ENCODE measurements around the gene UBL3. TPM values are rescaled to one million over a fixed set of nuclear protein-coding genes. Genes with fewer than 3 reads are reported as not detected.

Gene UBL3
- total and polyA plus RNA-seq, 10 of the 15 experiments (the other 5 are each of a cell fraction or from before 2014, with no cell fraction given) = 5.5 to 13.7 (median 10.6) TPM

GRCh38 chr13:29861694-29862110 lies 11.3 kb upstream of the UBL3 start (continued):
- TF ChIP-seq BCL11A (IDR thresholded peaks at IDR 0.05; ENCODE audit: low read depth, low read length) (no peak), ZNF24 (IDR thresholded peaks at IDR 0.05) (no peak), ZNF687 (IDR thresholded peaks at IDR 0.05) (no peak)

GRCh38 chr13:29859971-29860370 lies 9.6 kb upstream of the UBL3 start:
- no TSS peak for BruUV-seq (replicated peaks)
- H3K4me1 ChIP-seq (ENCODE audit: control insufficient read depth, insufficient read depth, low read length) = no peaks in the 10 kb centered on the region
- no peaks in the 10 kb centered on the region; a peak in 1 of 4 replicates for H3K27me3 ChIP-seq (replicated peaks in 1 of 2; ENCODE audit: control insufficient read depth in 2 of 2, insufficient read depth in 2 of 2, low read length in 1 of 2)
- SMC1A ChIA-PET (ENCODE audit: uncharacterized antibody, unreplicated experiment) = no interaction called here
- TF ChIP-seq EZH2 (IDR thresholded peaks at IDR 0.05; ENCODE audit: borderline replicate concordance, control insufficient read depth, low read depth, low read length) (no peak), CBFB (IDR thresholded peaks at IDR 0.05; ENCODE audit: low read depth) (no peak), MYC (IDR thresholded peaks at IDR 0.05; ENCODE audit: insufficient read depth, insufficient read length, insufficient replicate concordance, low read length, severe bottlenecking) (no peak), MYB (IDR thresholded peaks at IDR 0.05; ENCODE audit: borderline replicate concordance, low read depth, low read length) (no peak), RCOR1 (conservative IDR thresholded peaks at IDR 0.05; ENCODE audit: low read depth, low read length) (no peak)
- TF ChIP-seq, protein P1, sequence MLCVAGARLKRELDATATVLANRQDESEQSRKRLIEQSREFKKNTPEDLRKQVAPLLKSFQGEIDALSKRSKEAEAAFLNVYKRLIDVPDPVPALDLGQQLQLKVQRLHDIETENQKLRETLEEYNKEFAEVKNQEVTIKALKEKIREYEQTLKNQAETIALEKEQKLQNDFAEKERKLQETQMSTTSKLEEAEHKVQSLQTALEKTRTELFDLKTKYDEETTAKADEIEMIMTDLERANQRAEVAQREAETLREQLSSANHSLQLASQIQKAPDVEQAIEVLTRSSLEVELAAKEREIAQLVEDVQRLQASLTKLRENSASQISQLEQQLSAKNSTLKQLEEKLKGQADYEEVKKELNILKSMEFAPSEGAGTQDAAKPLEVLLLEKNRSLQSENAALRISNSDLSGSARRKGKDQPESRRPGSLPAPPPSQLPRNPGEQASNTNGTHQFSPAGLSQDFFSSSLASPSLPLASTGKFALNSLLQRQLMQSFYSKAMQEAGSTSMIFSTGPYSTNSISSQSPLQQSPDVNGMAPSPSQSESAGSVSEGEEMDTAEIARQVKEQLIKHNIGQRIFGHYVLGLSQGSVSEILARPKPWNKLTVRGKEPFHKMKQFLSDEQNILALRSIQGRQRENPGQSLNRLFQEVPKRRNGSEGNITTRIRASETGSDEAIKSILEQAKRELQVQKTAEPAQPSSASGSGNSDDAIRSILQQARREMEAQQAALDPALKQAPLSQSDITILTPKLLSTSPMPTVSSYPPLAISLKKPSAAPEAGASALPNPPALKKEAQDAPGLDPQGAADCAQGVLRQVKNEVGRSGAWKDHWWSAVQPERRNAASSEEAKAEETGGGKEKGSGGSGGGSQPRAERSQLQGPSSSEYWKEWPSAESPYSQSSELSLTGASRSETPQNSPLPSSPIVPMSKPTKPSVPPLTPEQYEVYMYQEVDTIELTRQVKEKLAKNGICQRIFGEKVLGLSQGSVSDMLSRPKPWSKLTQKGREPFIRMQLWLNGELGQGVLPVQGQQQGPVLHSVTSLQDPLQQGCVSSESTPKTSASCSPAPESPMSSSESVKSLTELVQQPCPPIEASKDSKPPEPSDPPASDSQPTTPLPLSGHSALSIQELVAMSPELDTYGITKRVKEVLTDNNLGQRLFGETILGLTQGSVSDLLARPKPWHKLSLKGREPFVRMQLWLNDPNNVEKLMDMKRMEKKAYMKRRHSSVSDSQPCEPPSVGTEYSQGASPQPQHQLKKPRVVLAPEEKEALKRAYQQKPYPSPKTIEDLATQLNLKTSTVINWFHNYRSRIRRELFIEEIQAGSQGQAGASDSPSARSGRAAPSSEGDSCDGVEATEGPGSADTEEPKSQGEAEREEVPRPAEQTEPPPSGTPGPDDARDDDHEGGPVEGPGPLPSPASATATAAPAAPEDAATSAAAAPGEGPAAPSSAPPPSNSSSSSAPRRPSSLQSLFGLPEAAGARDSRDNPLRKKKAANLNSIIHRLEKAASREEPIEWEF (IDR thresholded peaks at IDR 0.05; ENCODE audit: insufficient replicate concordance, low read depth, low read length) = no peak
- CTCF ChIA-PET = no interaction called here
- H3K79me2 ChIP-seq (ENCODE audit: control insufficient read depth, insufficient read depth, low read length) = no peaks in the 10 kb centered on the region
- POLR2A ChIA-PET = no interaction called here
- H3K9me3 ChIP-seq (replicated peaks; ENCODE audit: control insufficient read depth, insufficient read depth, low read length) = no peaks in the 10 kb centered on the region
- no peaks in the 10 kb centered on the region for H4K20me1 ChIP-seq (ENCODE audit: control insufficient read depth, insufficient read depth)
- no peak overlapping the region for H3K9ac ChIP-seq (ENCODE audit: control insufficient read depth, insufficient read depth, low read length)
- no peaks in the 10 kb centered on the region for H3K36me3 ChIP-seq (ENCODE audit: control insufficient read depth in 2 of 2, insufficient read depth in 2 of 2, low read length in 1 of 2)
- RAD21 ChIA-PET (ENCODE audit: unreplicated experiment) = no interaction called here
- no peak overlapping the region for H3K27ac ChIP-seq (ENCODE audit: control insufficient read depth, insufficient read depth)
- FAIRE-seq = no peak
- WGBS (ENCODE audit: insufficient coverage, insufficient replicate concordance, low lambda C conversion rate, missing lambda C conversion rate) = 52% methylated on average over 4 of the region's 4 CpGs
- no peak overlapping the region for H2AFZ ChIP-seq (ENCODE audit: control insufficient read depth, low read depth, low read length)
- no peak for ATAC-seq
- intact Hi-C loops (cut with micrococcal nuclease; ENCODE audit: unreplicated experiment) (no loop called here), in situ Hi-C loops (cut with MboI) (no loop called here)
- no peak overlapping the region for H3K4me3 ChIP-seq
- H3K4me2 ChIP-seq (ENCODE audit: control insufficient read depth, insufficient read depth) = no peak overlapping the region
- DNase-seq (ENCODE audit: low read depth, low spot score) = no peak
